Keratinocyte (primary cell): ENCODE measurements around the gene STRN3.

Experiments
- CTCF ChIP-seq, 3 experiments: IDR thresholded peaks in 1 of 3; conservative IDR thresholded peaks in 1 of 3; optimal IDR thresholded peaks in 1 of 3; 2 replicates in 2 of 3; 3 replicates in 1 of 3; pipeline versions ENCODE3 to v1.5.1; 2011; ENCODE audit warnings: low read length in 3 of 3, mild to moderate bottlenecking in 3 of 3, moderate library complexity in 2 of 3, control low read depth in 1 of 3, inconsistent platforms in 1 of 3; ENCODE audit not compliant: insufficient read depth in 2 of 3; ENCODE audit errors: extremely low read depth in 1 of 3
- EZH2 ChIP-seq: IDR thresholded peaks from one replicate; pipeline ENCODE4 v1.6.1; 2012; ENCODE audit warnings: inconsistent platforms, mild to moderate bottlenecking, low read length, moderate library complexity

- TF ChIP-seq CTCF (optimal IDR thresholded peaks at IDR 0.05 in 1 of 3, IDR thresholded peaks at IDR 0.05 in 1 of 3, conservative IDR thresholded peaks at IDR 0.05 in 1 of 3; ENCODE audit: extremely low read depth in 1 of 3, insufficient read depth in 2 of 3, low read length in 3 of 3) (no peak), EZH2 (no peak)
Observed at GRCh38 chr14:31043379-31043778, 17.2 kb upstream of the STRN3 start.
